ENCODE results near the gene TXNRD3.

The TXNRD3 gene

DNA sequence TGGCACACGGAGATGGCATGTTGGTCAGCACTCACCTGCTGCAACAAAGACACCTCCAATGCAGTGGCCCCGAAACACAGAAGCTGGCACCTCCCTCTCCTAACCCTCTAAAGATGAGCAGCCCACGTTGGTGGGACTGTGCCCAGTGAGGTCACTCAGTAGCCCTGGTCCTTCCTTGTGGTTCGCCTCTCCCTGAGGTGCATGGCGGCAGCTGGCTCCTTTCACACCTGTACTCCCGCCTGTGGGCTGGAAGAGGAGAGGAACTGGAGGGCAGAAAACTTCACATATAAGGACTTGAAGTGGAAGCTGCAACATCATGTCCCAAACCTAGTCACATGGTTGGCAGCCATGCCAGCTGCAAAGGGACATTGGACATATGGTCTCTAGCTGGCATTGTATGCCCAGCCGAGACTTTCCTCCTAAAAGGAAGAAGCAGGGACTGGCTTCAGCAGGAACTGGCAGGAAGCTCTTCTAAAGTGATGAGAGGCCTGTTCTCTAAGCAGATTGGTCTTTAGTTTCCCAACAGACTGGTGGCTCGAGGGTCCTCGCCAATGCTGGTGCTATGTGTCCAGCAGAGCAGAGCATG lies 85.4 kb downstream of the TXNRD3 start:
- Histone ChIP-seq H3K9me3 (ENCODE audit: control insufficient read depth, insufficient read depth, low read length) (no peaks in the 10 kb centered on the region), H3K4me3 (ENCODE audit: low read length) (no peak overlapping the region), H3K27me3 (ENCODE audit: control insufficient read depth, insufficient read depth, low read length) (no peaks in the 10 kb centered on the region), H3K4me1 (ENCODE audit: control insufficient read depth, insufficient read depth, low read length) (no peaks in the 10 kb centered on the region; the same call in 1 of the 2 replicates), H3K36me3 (ENCODE audit: control insufficient read depth, insufficient read depth, low read length) (no peaks in the 10 kb centered on the region), H3K27ac (ENCODE audit: low read length) (no peak overlapping the region)
- DNase-seq (ENCODE audit: low read depth, low spot score): no peak
- no CpG with 5 or more reads among the region's 9 CpGs for WGBS (ENCODE audit: insufficient coverage, insufficient read length)

DNA sequence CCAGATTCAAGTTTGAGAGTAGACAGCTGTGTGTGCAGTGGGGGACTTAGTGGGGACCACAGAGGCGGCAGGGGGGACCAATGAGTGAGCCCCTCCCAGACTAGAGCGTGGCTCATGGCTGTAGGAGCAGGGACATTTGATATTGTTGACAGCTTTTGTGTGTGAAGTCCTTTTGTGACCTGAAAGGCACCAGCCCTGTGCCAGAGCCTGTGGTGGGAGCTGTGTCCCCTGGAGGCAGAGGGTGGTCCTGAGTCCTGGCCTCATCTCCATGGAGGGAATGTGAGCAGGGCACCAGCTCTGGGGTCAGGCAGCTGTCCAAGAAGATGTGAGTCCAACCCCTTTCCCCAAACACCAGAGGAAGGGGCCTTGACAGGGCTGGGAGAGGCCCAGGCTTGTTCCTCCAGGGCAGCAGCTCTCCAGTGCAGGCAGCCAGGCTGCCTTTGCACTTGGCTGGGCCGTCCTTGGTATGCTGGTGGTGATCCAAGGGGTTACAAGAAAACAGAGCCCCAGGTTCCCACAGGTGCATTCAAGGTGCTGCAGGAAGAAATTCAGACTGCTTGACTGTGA lies 86.1 kb downstream of the TXNRD3 start:
- no CpG with 5 or more reads among the region's 3 CpGs for WGBS (ENCODE audit: insufficient coverage, insufficient read length)
- H3K36me3 ChIP-seq (ENCODE audit: control insufficient read depth, insufficient read depth, low read length): no peaks in the 10 kb centered on the region
- H3K4me1 ChIP-seq (ENCODE audit: control insufficient read depth, insufficient read depth, low read length): no peaks in the 10 kb centered on the region; the same call in 1 of the 2 replicates
- no peaks in the 10 kb centered on the region for H3K9me3 ChIP-seq (ENCODE audit: control insufficient read depth, insufficient read depth, low read length)
- no peaks in the 10 kb centered on the region for H3K27me3 ChIP-seq (ENCODE audit: control insufficient read depth, insufficient read depth, low read length)
- DNase-seq (ENCODE audit: low read depth, low spot score): no peak
- no peak overlapping the region for H3K4me3 ChIP-seq (ENCODE audit: low read length)
- no peak overlapping the region for H3K27ac ChIP-seq (ENCODE audit: low read length)

DNA sequence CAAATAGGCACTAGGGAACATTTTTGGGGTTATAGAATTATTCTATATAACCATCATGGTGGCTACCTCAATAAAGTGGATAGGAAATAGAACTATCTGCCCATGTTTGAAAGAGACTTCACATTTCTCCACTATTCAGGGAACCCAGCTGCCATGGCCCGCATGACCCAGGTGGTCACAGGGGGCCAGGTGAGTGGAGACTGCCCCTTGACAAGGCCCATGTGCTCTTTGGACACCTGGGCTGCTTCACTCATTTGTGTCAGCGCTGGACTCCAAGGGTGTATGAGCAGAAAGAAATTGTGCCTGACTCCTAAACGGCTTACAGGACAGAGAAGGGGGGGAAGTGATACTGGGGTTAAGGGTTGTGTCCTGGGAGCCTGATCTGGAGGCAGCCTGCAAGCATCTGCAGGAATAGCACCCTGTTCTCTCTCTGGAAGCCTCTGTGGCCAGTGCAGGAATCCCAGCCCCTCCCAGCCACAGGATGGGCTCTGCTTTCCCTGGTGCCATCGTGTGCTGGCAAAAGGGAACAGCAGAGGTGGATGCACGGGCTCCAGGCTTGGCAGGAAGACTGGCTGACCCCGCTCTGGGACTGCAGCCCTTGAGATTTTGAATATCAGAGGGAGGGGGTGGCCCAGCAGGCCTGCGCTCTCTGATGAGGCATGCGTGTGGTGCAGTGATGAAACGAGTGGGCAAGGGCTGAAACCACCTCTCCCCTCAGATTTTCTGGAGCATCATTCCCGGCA lies 87.1 kb downstream of the TXNRD3 start:
- H3K36me3 ChIP-seq (ENCODE audit: control insufficient read depth, insufficient read depth, low read length): no peaks in the 10 kb centered on the region
- no CpG with 5 or more reads among the region's 10 CpGs for WGBS (ENCODE audit: insufficient coverage, insufficient read length)
- H3K4me3 ChIP-seq (ENCODE audit: low read length): no peak overlapping the region
- no peaks in the 10 kb centered on the region for H3K27me3 ChIP-seq (ENCODE audit: control insufficient read depth, insufficient read depth, low read length)
- no peak overlapping the region for H3K27ac ChIP-seq (ENCODE audit: low read length)
- no peak for DNase-seq (ENCODE audit: low read depth, low spot score)
- H3K4me1 ChIP-seq (ENCODE audit: control insufficient read depth, insufficient read depth, low read length): no peaks in the 10 kb centered on the region; the same call in 1 of the 2 replicates
- no peaks in the 10 kb centered on the region for H3K9me3 ChIP-seq (ENCODE audit: control insufficient read depth, insufficient read depth, low read length)

DNA sequence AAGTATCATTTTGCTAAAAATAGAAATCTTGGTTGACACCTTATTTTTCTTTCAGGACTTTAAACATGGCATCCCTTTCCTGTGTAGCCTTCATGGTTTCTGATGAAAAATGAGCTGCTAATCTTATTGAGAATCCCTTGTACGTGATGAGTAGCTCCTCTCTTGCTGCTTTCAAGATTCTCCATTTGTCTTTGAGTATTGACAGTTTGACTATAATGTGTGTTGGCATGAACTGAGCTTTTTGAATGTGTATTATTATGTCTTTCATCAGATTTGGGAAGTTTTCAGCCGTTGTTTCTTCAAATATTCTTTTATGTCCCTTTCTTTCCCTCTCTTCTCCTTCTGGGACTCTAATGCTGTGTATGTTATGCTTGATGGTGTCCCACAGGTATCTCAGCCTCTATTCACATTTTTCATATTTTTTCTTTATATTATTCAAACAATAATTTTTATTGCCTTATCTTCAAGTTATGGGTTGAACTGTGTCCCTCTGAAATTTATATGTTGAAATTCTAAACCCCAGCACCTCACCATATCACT lies 92.1 kb downstream of the TXNRD3 start:
- WGBS (ENCODE audit: insufficient coverage, insufficient read length): no CpG with 5 or more reads among the region's 2 CpGs
- Histone ChIP-seq H3K4me1 (ENCODE audit: control insufficient read depth, insufficient read depth, low read length) (no peaks in the 10 kb centered on the region), H3K36me3 (ENCODE audit: control insufficient read depth, insufficient read depth, low read length) (no peaks in the 10 kb centered on the region), H3K4me3 (ENCODE audit: low read length) (no peak overlapping the region), H3K9me3 (ENCODE audit: control insufficient read depth, insufficient read depth, low read length) (no peaks in the 10 kb centered on the region), H3K27me3 (ENCODE audit: control insufficient read depth, insufficient read depth, low read length) (no peaks in the 10 kb centered on the region), H3K27ac (ENCODE audit: low read length) (no peak overlapping the region)
- DNase-seq (ENCODE audit: low read depth, low spot score): no peak

DNA sequence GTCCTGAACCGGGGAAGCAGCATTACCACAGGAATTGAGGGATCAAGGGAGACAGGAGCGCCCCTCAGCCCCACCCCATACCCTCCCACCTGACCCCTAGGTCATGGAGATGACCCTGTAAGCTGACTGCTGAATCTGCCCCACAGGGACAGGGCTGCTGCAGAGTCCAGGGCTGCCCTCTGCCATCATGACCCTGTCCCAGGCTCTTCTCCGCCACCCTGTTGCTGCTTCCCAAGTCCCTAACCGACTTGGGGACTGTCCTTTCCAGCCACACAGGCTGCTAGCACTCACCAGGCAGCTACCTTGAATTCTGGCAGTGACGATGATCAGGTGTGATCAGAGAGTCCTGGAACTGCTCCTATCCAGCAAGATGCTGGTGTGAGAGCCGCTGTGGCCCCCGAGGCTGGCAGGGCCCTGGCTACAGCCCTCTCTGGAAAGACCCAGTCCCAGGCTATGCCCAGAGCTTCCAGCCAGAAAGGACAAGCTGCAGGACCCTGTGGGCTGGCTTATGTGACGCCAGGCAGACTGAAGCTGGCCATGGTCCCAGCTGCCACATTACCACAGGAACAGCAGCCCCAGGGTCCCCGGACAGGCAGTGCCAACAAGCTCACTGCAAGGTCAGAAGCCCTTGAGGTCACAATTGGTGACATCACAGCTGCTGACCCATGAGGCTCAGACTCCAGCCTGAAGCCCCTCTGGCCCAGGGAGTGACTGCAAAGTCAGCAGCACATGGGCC lies 96.4 kb downstream of the TXNRD3 start, which contains the start of gene C3orf22:
Gene C3orf22 (minus strand): TSS at position 597 of the 736 bp plus-strand sequence. CDS start 5,542 bp downstream, outside the sequence.
- H3K9me3 ChIP-seq (ENCODE audit: control insufficient read depth, insufficient read depth, low read length): no peaks in the 10 kb centered on the region
- no peak for DNase-seq (ENCODE audit: low read depth, low spot score)
- no peak within 1 kb of the TSS for H3K4me3 ChIP-seq (ENCODE audit: low read length)
- no peaks in the 10 kb centered on the region for H3K4me1 ChIP-seq (ENCODE audit: control insufficient read depth, insufficient read depth, low read length)
- no CpG with 5 or more reads among the region's 9 CpGs for WGBS (ENCODE audit: insufficient coverage, insufficient read length)
- H3K27ac ChIP-seq (ENCODE audit: low read length): no peak within 1 kb of the TSS
- no peaks in the 10 kb centered on the region for H3K36me3 ChIP-seq (ENCODE audit: control insufficient read depth, insufficient read depth, low read length)
- no peaks in the 10 kb centered on the region for H3K27me3 ChIP-seq (ENCODE audit: control insufficient read depth, insufficient read depth, low read length)

DNA sequence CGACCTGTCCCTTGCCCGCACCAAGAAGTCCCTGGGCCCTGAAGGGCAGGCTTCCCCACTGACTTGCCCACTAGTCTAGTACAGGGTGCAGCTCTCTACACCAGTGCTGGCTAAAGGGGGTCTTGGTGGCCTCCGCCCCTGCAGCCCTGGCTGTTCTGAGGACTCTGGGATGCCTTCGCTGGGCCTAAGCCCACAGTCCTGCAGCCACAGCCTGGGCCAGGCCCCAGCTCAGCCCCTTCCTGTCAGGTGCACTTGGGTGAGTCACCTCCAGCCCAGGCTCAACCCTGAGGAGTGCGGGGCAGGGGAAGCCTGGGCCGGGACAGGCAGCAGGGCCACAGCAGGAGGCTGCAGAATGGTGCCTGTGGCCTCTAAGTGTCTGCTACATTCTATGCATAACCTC lies 97.2 kb downstream of the TXNRD3 start:
- WGBS (ENCODE audit: insufficient coverage, insufficient read length): no CpG with 5 or more reads among the region's 6 CpGs
- no peak overlapping the region for H3K4me3 ChIP-seq (ENCODE audit: low read length)

DNA sequence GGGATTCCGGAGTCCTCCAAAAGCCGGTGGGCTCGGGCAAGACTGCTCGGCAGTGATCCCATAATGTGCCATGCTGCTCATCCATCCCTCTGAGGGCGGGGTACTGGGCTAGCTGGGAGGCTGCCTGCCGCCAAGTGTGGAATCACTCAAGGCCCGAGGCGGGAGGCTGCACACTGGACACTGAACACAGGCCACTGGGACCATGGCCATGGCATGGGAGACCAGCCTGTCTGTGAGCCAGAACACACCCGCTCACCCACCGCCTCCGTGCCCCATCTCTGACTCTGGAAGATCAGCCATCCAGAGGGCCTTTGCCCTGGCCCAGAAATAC lies 97.5 kb downstream of the TXNRD3 start:
- Histone ChIP-seq H3K36me3 (ENCODE audit: control insufficient read depth, insufficient read depth, low read length) (no peaks in the 10 kb centered on the region), H3K4me3 (ENCODE audit: low read length) (no peak overlapping the region), H3K27ac (ENCODE audit: low read length) (no peak overlapping the region), H3K4me1 (ENCODE audit: control insufficient read depth, insufficient read depth, low read length) (no peaks in the 10 kb centered on the region), H3K9me3 (ENCODE audit: control insufficient read depth, insufficient read depth, low read length) (no peaks in the 10 kb centered on the region), H3K27me3 (ENCODE audit: control insufficient read depth, insufficient read depth, low read length) (no peaks in the 10 kb centered on the region)
- WGBS (ENCODE audit: insufficient coverage, insufficient read length): no CpG with 5 or more reads among the region's 11 CpGs
- DNase-seq (ENCODE audit: low read depth, low spot score): no peak

More for the DNA sequence above, 97.2 kb downstream of the TXNRD3 start:
- no peaks in the 10 kb centered on the region for H3K36me3 ChIP-seq (ENCODE audit: control insufficient read depth, insufficient read depth, low read length)
- H3K9me3 ChIP-seq (ENCODE audit: control insufficient read depth, insufficient read depth, low read length): no peaks in the 10 kb centered on the region
- no peak overlapping the region for H3K27ac ChIP-seq (ENCODE audit: low read length)
- no peak for DNase-seq (ENCODE audit: low read depth, low spot score)
- H3K27me3 ChIP-seq (ENCODE audit: control insufficient read depth, insufficient read depth, low read length): no peaks in the 10 kb centered on the region
- H3K4me1 ChIP-seq (ENCODE audit: control insufficient read depth, insufficient read depth, low read length): no peaks in the 10 kb centered on the region
